ENCODE results near the gene DNAH12. TPM values are rescaled to one million over a fixed set of nuclear protein-coding genes. Genes with fewer than 3 reads are reported as not detected.

DNAH12 gene
- total RNA-seq, 1 donor from 2014 or later, result not detected

- intact Hi-C loops (cut with micrococcal nuclease), result no loop called here
- peaks cover 8% of the 10 kb centered on the region for H3K27me3 Mint-ChIP-seq (ENCODE audit: insufficient read depth)
- H3K36me3 Mint-ChIP-seq (ENCODE audit: low read depth), result no peaks in the 10 kb centered on the region
- no peak overlapping the region for H3K4me3 Mint-ChIP-seq
- no peak overlapping the region for H3K27ac Mint-ChIP-seq
- no peaks in the 10 kb centered on the region for H3K4me1 Mint-ChIP-seq (ENCODE audit: low read depth)
- no peak for DNase-seq (ENCODE audit: low spot score)
- H3K9me3 Mint-ChIP-seq, result no peaks in the 10 kb centered on the region
These were observed 110.1 kb downstream of the DNAH12 start for GRCh38 chr3:57434041-57434440.

- Mint-ChIP-seq H3K4me3 (no peak overlapping the region), H3K36me3 (ENCODE audit: low read depth) (no peaks in the 10 kb centered on the region), H3K27ac (no peak overlapping the region)
These were observed 120.8 kb downstream of the DNAH12 start for GRCh38 chr3:57423335-57423734.

GRCh38 chr3:57421336-57421735 lies 122.8 kb downstream of the DNAH12 start:
- Mint-ChIP-seq H3K4me1 (ENCODE audit: low read depth) (no peaks in the 10 kb centered on the region), H3K36me3 (ENCODE audit: low read depth) (no peaks in the 10 kb centered on the region), H3K27ac (no peak overlapping the region), H3K27me3 (ENCODE audit: insufficient read depth) (peaks cover 20% of the 10 kb centered on the region), H3K9me3 (no peaks in the 10 kb centered on the region), H3K4me3 (no peak overlapping the region)
- DNase-seq (ENCODE audit: low spot score), result no peak
- intact Hi-C loops (cut with micrococcal nuclease), result no loop called here

More at GRCh38 chr3:57423335-57423734, 120.8 kb downstream of the DNAH12 start:
- DNase-seq (ENCODE audit: low spot score), result no peak
- no peaks in the 10 kb centered on the region for H3K4me1 Mint-ChIP-seq (ENCODE audit: low read depth)
- intact Hi-C loops (cut with micrococcal nuclease), result no loop called here
- peaks cover 21% of the 10 kb centered on the region for H3K27me3 Mint-ChIP-seq (ENCODE audit: insufficient read depth)
- no peaks in the 10 kb centered on the region for H3K9me3 Mint-ChIP-seq

GRCh38 chr3:57420001-57420400 lies 124.1 kb downstream of the DNAH12 start:
- peaks cover 14% of the 10 kb centered on the region for H3K27me3 Mint-ChIP-seq (ENCODE audit: insufficient read depth)
- H3K4me1 Mint-ChIP-seq (ENCODE audit: low read depth), result no peaks in the 10 kb centered on the region
- H3K4me3 Mint-ChIP-seq, result no peak overlapping the region
- DNase-seq (ENCODE audit: low spot score), result no peak
- intact Hi-C loops (cut with micrococcal nuclease), result no loop called here
- no peaks in the 10 kb centered on the region for H3K36me3 Mint-ChIP-seq (ENCODE audit: low read depth)
- no peak overlapping the region for H3K27ac Mint-ChIP-seq
- no peaks in the 10 kb centered on the region for H3K9me3 Mint-ChIP-seq

GRCh38 chr3:57411715-57412114 lies 132.4 kb downstream of the DNAH12 start:
- DNase-seq (ENCODE audit: low spot score), result no peak
- intact Hi-C loops (cut with micrococcal nuclease), result no loop called here
- H3K27me3 Mint-ChIP-seq (ENCODE audit: insufficient read depth), result peaks cover 19% of the 10 kb centered on the region
- no peak overlapping the region for H3K27ac Mint-ChIP-seq
- H3K4me3 Mint-ChIP-seq, result no peak overlapping the region
- H3K4me1 Mint-ChIP-seq (ENCODE audit: low read depth), result peaks cover 5% of the 10 kb centered on the region
- H3K9me3 Mint-ChIP-seq, result no peaks in the 10 kb centered on the region
- no peaks in the 10 kb centered on the region for H3K36me3 Mint-ChIP-seq (ENCODE audit: low read depth)

- DNase-seq (ENCODE audit: low spot score), result no peak
- Mint-ChIP-seq H3K4me1 (ENCODE audit: low read depth) (peaks cover 5% of the 10 kb centered on the region), H3K36me3 (ENCODE audit: low read depth) (no peaks in the 10 kb centered on the region), H3K27me3 (ENCODE audit: insufficient read depth) (peaks cover 18% of the 10 kb centered on the region), H3K4me3 (no peak overlapping the region), H3K27ac (no peak overlapping the region), H3K9me3 (no peaks in the 10 kb centered on the region)
- intact Hi-C loops (cut with micrococcal nuclease), result no loop called here
These were observed 134.7 kb downstream of the DNAH12 start for GRCh38 chr3:57409471-57409870.

GRCh38 chr3:57402675-57403074 lies 141.5 kb downstream of the DNAH12 start:
- intact Hi-C loops (cut with micrococcal nuclease), result no loop called here
- Mint-ChIP-seq H3K4me3 (no peak overlapping the region), H3K27ac (no peak overlapping the region), H3K36me3 (ENCODE audit: low read depth) (no peaks in the 10 kb centered on the region), H3K9me3 (no peaks in the 10 kb centered on the region), H3K27me3 (ENCODE audit: insufficient read depth) (peaks cover 21% of the 10 kb centered on the region), H3K4me1 (ENCODE audit: low read depth) (peaks cover 9% of the 10 kb centered on the region)
- DNase-seq (ENCODE audit: low spot score), result no peak

GRCh38 chr3:57397175-57398026 lies 146.7 kb downstream of the DNAH12 start:
- intact Hi-C loops (cut with micrococcal nuclease), result loop anchor here (1.0 to 10.0 kb wide), 7 partner anchors 159 to 820 kb away; partner anchors contain the start of genes ARF4 and PDE12
- peaks cover 10% of the 10 kb centered on the region for H3K4me1 Mint-ChIP-seq (ENCODE audit: low read depth)
- DNase-seq (ENCODE audit: low spot score), result peak; percentile 48
- no peak overlapping the region for H3K4me3 Mint-ChIP-seq
- H3K9me3 Mint-ChIP-seq, result no peaks in the 10 kb centered on the region
- H3K27me3 Mint-ChIP-seq (ENCODE audit: insufficient read depth), result peaks cover 13% of the 10 kb centered on the region
- H3K36me3 Mint-ChIP-seq (ENCODE audit: low read depth), result no peaks in the 10 kb centered on the region
- H3K27ac Mint-ChIP-seq, result no peak overlapping the region

- Mint-ChIP-seq H3K27me3 (ENCODE audit: insufficient read depth) (peaks cover 3% of the 10 kb centered on the region), H3K4me3 (no peak overlapping the region), H3K4me1 (ENCODE audit: low read depth) (peaks cover 10% of the 10 kb centered on the region), H3K27ac (no peak overlapping the region), H3K36me3 (ENCODE audit: low read depth) (no peaks in the 10 kb centered on the region), H3K9me3 (peaks cover 2% of the 10 kb centered on the region)
- intact Hi-C loops (cut with micrococcal nuclease), result loop anchor here (10.0 kb wide), 1 partner anchor 241 kb away; no protein-coding TSS in a partner anchor
- DNase-seq (ENCODE audit: low spot score), result no peak
These were observed 150.2 kb downstream of the DNAH12 start for GRCh38 chr3:57393977-57394376.

- DNase-seq (ENCODE audit: low spot score), result no peak
- Mint-ChIP-seq H3K4me3 (no peak overlapping the region), H3K9me3 (peaks cover 3% of the 10 kb centered on the region), H3K36me3 (ENCODE audit: low read depth) (no peaks in the 10 kb centered on the region), H3K4me1 (ENCODE audit: low read depth) (no peaks in the 10 kb centered on the region), H3K27ac (no peak overlapping the region), H3K27me3 (ENCODE audit: insufficient read depth) (peaks cover 2% of the 10 kb centered on the region)
- intact Hi-C loops (cut with micrococcal nuclease), result loop anchor here (10.0 kb wide), 1 partner anchor 243 kb away; no protein-coding TSS in a partner anchor
These were observed 152.4 kb downstream of the DNAH12 start for GRCh38 chr3:57391767-57392166.

GRCh38 chr3:57389271-57389670 lies 154.9 kb downstream of the DNAH12 start:
- DNase-seq (ENCODE audit: low spot score), result no peak
- H3K27ac Mint-ChIP-seq, result no peak overlapping the region
- peaks cover 2% of the 10 kb centered on the region for H3K27me3 Mint-ChIP-seq (ENCODE audit: insufficient read depth)
- intact Hi-C loops (cut with micrococcal nuclease), result no loop called here
- peaks cover 3% of the 10 kb centered on the region for H3K9me3 Mint-ChIP-seq
- no peaks in the 10 kb centered on the region for H3K36me3 Mint-ChIP-seq (ENCODE audit: low read depth)
- no peak overlapping the region for H3K4me3 Mint-ChIP-seq
- no peaks in the 10 kb centered on the region for H3K4me1 Mint-ChIP-seq (ENCODE audit: low read depth)

- Mint-ChIP-seq H3K9me3 (peaks cover 3% of the 10 kb centered on the region), H3K4me1 (ENCODE audit: low read depth) (no peaks in the 10 kb centered on the region), H3K27ac (no peak overlapping the region), H3K27me3 (ENCODE audit: insufficient read depth) (peaks cover 6% of the 10 kb centered on the region), H3K36me3 (ENCODE audit: low read depth) (no peaks in the 10 kb centered on the region), H3K4me3 (no peak overlapping the region)
- no peak for DNase-seq (ENCODE audit: low spot score)
- intact Hi-C loops (cut with micrococcal nuclease), result no loop called here
These were observed 157.8 kb downstream of the DNAH12 start for GRCh38 chr3:57386307-57386706.

- H3K36me3 Mint-ChIP-seq (ENCODE audit: low read depth), result no peaks in the 10 kb centered on the region
- no peak for DNase-seq (ENCODE audit: low spot score)
- H3K4me3 Mint-ChIP-seq, result no peak overlapping the region
- peaks cover 3% of the 10 kb centered on the region for H3K9me3 Mint-ChIP-seq
- no peaks in the 10 kb centered on the region for H3K4me1 Mint-ChIP-seq (ENCODE audit: low read depth)
- intact Hi-C loops (cut with micrococcal nuclease), result no loop called here
- no peak overlapping the region for H3K27ac Mint-ChIP-seq
- peaks cover 4% of the 10 kb centered on the region for H3K27me3 Mint-ChIP-seq (ENCODE audit: insufficient read depth)
These were observed 158.6 kb downstream of the DNAH12 start for GRCh38 chr3:57385498-57385897.

Measured in activated T-helper 1 cell treated with anti-CD3 and anti-CD28 coated beads, Interleukin-12 subunit alpha, Interleukin-12 subunit beta, Interleukin-2, Interleukin-4 antibody, amounts not matched to agents 30 ng/mL and 10 ng/mL and 1 ng/mL, durations not matched to agents 14 hours and 24 hours and 36 hours (primary cell).